K562 (cell line): ENCODE data around the gene GRPEL2. TPM values are rescaled to one million over a fixed set of nuclear protein-coding genes. Genes with fewer than 3 reads are reported as not detected.
A peak's percentile ranks its signal among the peaks of the same experiment; 100 is the strongest.

ENCODE experiments used
- ATAC-seq: fragments of 200-7000 bp; cut with Tn5 transposase; 3 replicates; pipeline ENCODE4 v1.9.1; 2020; ENCODE audit warnings: moderate library complexity
- BruUV-seq: library from RNA; stranded (reverse); fragments of 400-500 nt; replicated peaks from 2 replicates; lab custom pipeline; 2021; lab: Mats Ljungman, UMichigan
- CTCF ChIA-PET: fragments of 300-600 bp; formaldehyde crosslinking; extraction: SDS; loops from one replicate; lab custom pipeline; 2021; ENCODE audit warnings: low intra/inter-chr PET ratio; lab: Yijun Ruan, JAX
- POLR2A ChIA-PET: fragments of 300-600, 350-650 bp; sonication (Branson Sonifier 250); formaldehyde crosslinking; extraction: SDS; loops from one replicate; lab custom pipeline; 2021; ENCODE audit warnings: antibody characterized with exemption, inconsistent platforms; lab: Yijun Ruan, JAX
- DNase-seq, 4 experiments: peaks; one replicate each; pipeline versions ENCODE4 v3.0.0 to v3.0.0-alpha.2; 2011 to 2018; ENCODE audit warnings: low spot score in 3 of 4, mixed read lengths in 3 of 4; ENCODE audit errors: extremely low read depth in 1 of 4
- FAIRE-seq: peaks from 2 replicates; lab custom pipeline; 2011; peaks lifted over from hg19 to GRCh38; lab: Jason Lieb, UNC
- H2AFZ ChIP-seq: 2 replicates; pipeline ENCODE4 v1.6.0; 2011; ENCODE audit warnings: low read depth, low read length, control low read depth, inconsistent platforms
- H3K27ac ChIP-seq: fragments of 200-600 bp; 3 replicates; pipeline ENCODE4 v1.8.0; 2011; ENCODE audit warnings: low read depth, mild to moderate bottlenecking, control low read depth, inconsistent platforms, low read length, moderate library complexity, mixed read lengths; ENCODE audit errors: extremely low read depth
- H3K27me3 ChIP-seq, 2 experiments: fragments of 300-600 bp in 1 of 2; 2 replicates in 1 of 2; 3 replicates in 1 of 2; pipeline versions ENCODE4 v1.6.0 to v1.8.0; 2011; ENCODE audit warnings: inconsistent platforms in 2 of 2, low read length in 2 of 2, mild to moderate bottlenecking in 1 of 2, mixed read lengths in 1 of 2, moderate library complexity in 1 of 2; ENCODE audit not compliant: control insufficient read depth in 2 of 2, insufficient read depth in 2 of 2
- H3K36me3 ChIP-seq: fragments of 300-600 bp; 3 replicates; pipeline ENCODE4 v1.8.0; 2011; ENCODE audit warnings: mild to moderate bottlenecking, low read length, inconsistent platforms; ENCODE audit not compliant: control insufficient read depth, insufficient read depth
- H3K4me1 ChIP-seq, 2 experiments: fragments of 200-600 bp in 1 of 2; replicated peaks in 1 of 2; 2 replicates in 1 of 2; 3 replicates in 1 of 2; pipeline versions ENCODE4 v1.5.1 to v1.8.0; 2011; ENCODE audit warnings: inconsistent platforms in 2 of 2, low read length in 2 of 2, mild to moderate bottlenecking in 1 of 2, mixed read lengths in 1 of 2, moderate library complexity in 1 of 2; ENCODE audit not compliant: control insufficient read depth in 2 of 2, insufficient read depth in 2 of 2
- H3K4me2 ChIP-seq: 2 replicates; pipeline ENCODE4 v1.6.1; 2011; ENCODE audit warnings: low read length, control low read depth, inconsistent platforms, mixed read lengths; ENCODE audit not compliant: insufficient read depth
- H3K4me3 ChIP-seq: fragments of 200-600 bp; sonication (generic), shearing (Covaris generic); 2 replicates; pipeline ENCODE4 v1.5.1; 2016; ENCODE audit warnings: control low read depth, inconsistent platforms
- H3K79me2 ChIP-seq: fragments of 200-600 bp; 3 replicates; pipeline ENCODE4 v1.8.0; 2011; ENCODE audit warnings: low read length, inconsistent platforms; ENCODE audit not compliant: control insufficient read depth, insufficient read depth
- H3K9ac ChIP-seq, 2 experiments: 2 replicates each; pipeline versions ENCODE4 v1.6.0 to v1.6.1; 2011; ENCODE audit warnings: low read depth in 2 of 2, low read length in 2 of 2, control low read depth in 1 of 2, inconsistent platforms in 1 of 2, mild to moderate bottlenecking in 1 of 2, mixed read lengths in 1 of 2; ENCODE audit not compliant: insufficient read depth in 1 of 2
- H3K9me1 ChIP-seq: one replicate; pipeline ENCODE4 v1.6.0; 2011; ENCODE audit warnings: inconsistent platforms, mild to moderate bottlenecking, low read length, moderate library complexity; ENCODE audit not compliant: control insufficient read depth, insufficient read depth
- H3K9me3 ChIP-seq: replicated peaks from 2 replicates; pipeline ENCODE4 v1.5.1; 2011; ENCODE audit warnings: low read depth, low read length, inconsistent platforms; ENCODE audit not compliant: control insufficient read depth, insufficient read depth
- H4K20me1 ChIP-seq: replicated peaks from 2 replicates; pipeline ENCODE4 v1.6.1; 2011; ENCODE audit warnings: low read length, inconsistent platforms, mixed read lengths; ENCODE audit not compliant: control insufficient read depth, insufficient read depth
- ARID2 ChIP-seq: fragments of 450-650 bp; IDR thresholded peaks from 2 replicates; pipeline ENCODE4 v1.6.1; 2017; ENCODE audit warnings: antibody characterized with exemption, mild to moderate bottlenecking
- ATF1 ChIP-seq, 2 experiments: fragments of 450-650 bp in 1 of 2; IDR thresholded peaks; 2 replicates each; pipeline ENCODE4 v1.6.1; 2016; ENCODE audit warnings: missing compliant biosample characterization in 1 of 2, missing genetic modification characterization in 1 of 2
- CBFB ChIP-seq: sonication (generic); formaldehyde crosslinking; IDR thresholded peaks from 2 replicates; pipeline ENCODE4 v1.4.0; 2020; ENCODE audit warnings: mild to moderate bottlenecking, missing genetic modification reagents
- RAD21 ChIP-seq, 2 experiments: fragments of 250-450 bp in 1 of 2; fragments of 450-650 bp in 1 of 2; sonication (Bioruptor Pico) in 1 of 2; formaldehyde crosslinking in 1 of 2; IDR thresholded peaks in 1 of 2; conservative IDR thresholded peaks in 1 of 2; 2 replicates each; pipeline versions ENCODE4 v1.4.0 to v1.8.0; 2020 to 2022; ENCODE audit warnings: mild to moderate bottlenecking in 2 of 2, moderate library complexity in 1 of 2
- STAG1 ChIP-seq: sonication (generic); formaldehyde crosslinking; IDR thresholded peaks from 2 replicates; pipeline ENCODE4 v1.5.0; 2020; ENCODE audit warnings: missing genetic modification reagents, borderline replicate concordance
- TCF3 ChIP-seq: sonication (generic); formaldehyde crosslinking; IDR thresholded peaks from 2 replicates; pipeline ENCODE4 v1.4.0; 2020; ENCODE audit warnings: mild to moderate bottlenecking, missing genetic modification reagents
- ZFX ChIP-seq: sonication (generic); formaldehyde crosslinking; IDR thresholded peaks from 2 replicates; pipeline ENCODE4 v1.8.0; 2022; ENCODE audit warnings: mild to moderate bottlenecking, missing genetic modification reagents, moderate library complexity
- WGBS: fragments of 100-300 bp; shearing (Covaris generic); methylation state at CpG from one replicate; pipeline ENCODE4 v1.1.6; 2016; ENCODE audit warnings: low coverage, mixed read lengths; ENCODE audit not compliant: insufficient coverage; ENCODE audit errors: missing lambda C conversion rate; 5-methylcytosine and 5-hydroxymethylcytosine counted together
- in situ Hi-C: fragments of 300-500 bp; cut with MboI; formaldehyde crosslinking; loops from 4 replicates; pipeline ENCODE4 v1.15.0; 2018; ENCODE audit warnings: inconsistent platforms, mixed read lengths
- intact Hi-C: fragments of 100-400 bp; cut with micrococcal nuclease; formaldehyde crosslinking; loops from 2 replicates; pipeline ENCODE4 v1.14.2; 2022
- polyA plus RNA-seq, 8 experiments: library from polyadenylated mRNA; depleted of rRNA in 4 of 8; stranded (reverse) in 5 of 8; unstranded in 3 of 8; fragments of >200 nt; fragmentation: Nextera tagmentation in 2 of 8; fragmentation: Illumina TruSeq in 1 of 8; extraction: Ambion mirVana in 2 of 8; extraction: Trizol in 1 of 8; gene quantifications; 2 replicates each; pipeline versions ENCODE4 v1.2.1 to v1.2.3, GENCODE V29; 2011 to 2014; ENCODE audit warnings: inconsistent platforms in 1 of 8, missing spikeins in 1 of 8
- total RNA-seq, 7 experiments: library from RNA; depleted of rRNA in 6 of 7; stranded (reverse); fragments of >200 nt in 6 of 7; fragmentation: Illumina TruSeq in 2 of 7; extraction: Trizol in 2 of 7; gene quantifications; 2 replicates each; pipeline versions ENCODE4 v1.2.1 to v1.2.3, GENCODE V29; 2011 to 2021; ENCODE audit warnings: low replicate concordance in 1 of 7
- TF ChIP-seq, protein P1 (sequence below): fragments of 250-450 bp; sonication (Bioruptor Pico); IDR thresholded peaks from 2 replicates; pipeline ENCODE4 v1.4.0; 2020
- TF ChIP-seq, protein P2 (sequence below): fragments of 450-650 bp; formaldehyde crosslinking; IDR thresholded peaks from 2 replicates; pipeline ENCODE4 v1.4.0; 2020; ENCODE audit warnings: mild to moderate bottlenecking
- TF ChIP-seq, protein P3 (sequence below): fragments of 250-450 bp; sonication (Bioruptor Pico); IDR thresholded peaks from 2 replicates; pipeline ENCODE4 v1.8.0; 2021; ENCODE audit warnings: borderline replicate concordance, mild to moderate bottlenecking, moderate library complexity; ENCODE audit not compliant: poor library complexity, severe bottlenecking

GRPEL2 gene
- total and polyA plus RNA-seq, 9 of the 15 experiments (the other 6 are each of a cell fraction or from before 2014, with no cell fraction given) = 11.2 to 40.5 (median 25.8) TPM

DNA sequence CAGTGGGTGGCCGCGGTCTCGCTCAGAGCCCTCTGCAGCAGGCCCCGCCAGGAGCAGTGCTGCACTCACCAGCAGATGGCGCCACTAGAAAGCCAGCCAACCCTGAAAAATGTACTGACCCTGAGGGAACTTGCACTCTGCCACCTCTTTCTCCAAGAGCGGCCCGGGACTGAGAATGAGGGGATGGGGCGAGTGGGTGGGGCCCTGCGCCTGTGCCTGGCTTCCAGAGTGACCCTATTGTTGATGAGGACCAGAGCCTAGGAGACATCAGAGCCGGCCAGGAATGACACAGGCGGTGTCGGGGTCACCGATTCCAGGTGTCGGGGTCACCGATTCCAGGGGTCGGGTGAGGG, 36.7 kb downstream of the GRPEL2 start:
- intact Hi-C loops = loop anchor here (1.0 to 5.0 kb wide), 3 partner anchors 52 to 235 kb away; no protein-coding TSS in a partner anchor
- in situ Hi-C loops = no loop called here
- H3K4me1 ChIP-seq = peaks cover 3 to 25% of the 10 kb centered on the region in 2 experiments; a peak in 3 of 5 replicates
- DNase-seq = peak; percentile 81 to 85 (median 84)
- FAIRE-seq = peak; percentile 80
- H3K4me3 ChIP-seq = no peak overlapping the region
- ChIA-PET CTCF (interaction anchor here (0.6 to 2.5 kb wide), 7 partner anchors 9 to 471 kb away, joined by 3 to 20 read pairs (median 4); no protein-coding TSS in a partner anchor), POLR2A (interaction anchor here (1.1 kb wide), 2 partner anchors 9 to 14 kb away, joined by 3 to 4 read pairs; no protein-coding TSS in a partner anchor)
- H3K4me2 ChIP-seq = no peak overlapping the region
- H3K27me3 ChIP-seq = no peaks in the 10 kb centered on the region
- peak; percentile 97 for ATAC-seq
- peak overlapping the region; percentile 78; the same call in 1 of the 2 replicates for H2AFZ ChIP-seq
- no peak overlapping the region for H3K27ac ChIP-seq
- no peaks in the 10 kb centered on the region for H3K9me1 ChIP-seq
- H4K20me1 ChIP-seq = no peaks in the 10 kb centered on the region
- peak overlapping the region in 1 of 2 experiments; percentile 70; a peak in 1 of 4 replicates for H3K9ac ChIP-seq
- H3K79me2 ChIP-seq = no peaks in the 10 kb centered on the region
- no TSS peak for BruUV-seq
- no peaks in the 10 kb centered on the region for H3K36me3 ChIP-seq
- 38% methylated on average over 16 of the region's 16 CpGs for whole genome bisulfite sequencing
- no peaks in the 10 kb centered on the region for H3K9me3 ChIP-seq
- TF ChIP-seq, protein P1, sequence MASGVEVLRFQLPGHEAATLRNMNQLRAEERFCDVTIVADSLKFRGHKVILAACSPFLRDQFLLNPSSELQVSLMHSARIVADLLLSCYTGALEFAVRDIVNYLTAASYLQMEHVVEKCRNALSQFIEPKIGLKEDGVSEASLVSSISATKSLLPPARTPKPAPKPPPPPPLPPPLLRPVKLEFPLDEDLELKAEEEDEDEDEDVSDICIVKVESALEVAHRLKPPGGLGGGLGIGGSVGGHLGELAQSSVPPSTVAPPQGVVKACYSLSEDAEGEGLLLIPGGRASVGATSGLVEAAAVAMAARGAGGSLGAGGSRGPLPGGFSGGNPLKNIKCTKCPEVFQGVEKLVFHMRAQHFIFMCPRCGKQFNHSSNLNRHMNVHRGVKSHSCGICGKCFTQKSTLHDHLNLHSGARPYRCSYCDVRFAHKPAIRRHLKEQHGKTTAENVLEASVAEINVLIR = no peak
- 0 out of 2 replicates have a peak, but pooled peaks have one; percentile 15 for TF ChIP-seq TCF3 (CRISPR knock-in tag)
- TF ChIP-seq RAD21 (CRISPR knock-in tag; conservative IDR thresholded peaks at IDR 0.05 in 1 of 2, IDR thresholded peaks at IDR 0.05 in 1 of 2) = peak; percentile 88 to 95
- TF ChIP-seq STAG1 (CRISPR knock-in tag) = peak; percentile 75
- TF ChIP-seq, protein P2, sequence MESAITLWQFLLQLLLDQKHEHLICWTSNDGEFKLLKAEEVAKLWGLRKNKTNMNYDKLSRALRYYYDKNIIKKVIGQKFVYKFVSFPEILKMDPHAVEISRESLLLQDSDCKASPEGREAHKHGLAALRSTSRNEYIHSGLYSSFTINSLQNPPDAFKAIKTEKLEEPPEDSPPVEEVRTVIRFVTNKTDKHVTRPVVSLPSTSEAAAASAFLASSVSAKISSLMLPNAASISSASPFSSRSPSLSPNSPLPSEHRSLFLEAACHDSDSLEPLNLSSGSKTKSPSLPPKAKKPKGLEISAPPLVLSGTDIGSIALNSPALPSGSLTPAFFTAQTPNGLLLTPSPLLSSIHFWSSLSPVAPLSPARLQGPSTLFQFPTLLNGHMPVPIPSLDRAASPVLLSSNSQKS (CRISPR knock-in tag) = no peak
- TF ChIP-seq, protein P3, sequence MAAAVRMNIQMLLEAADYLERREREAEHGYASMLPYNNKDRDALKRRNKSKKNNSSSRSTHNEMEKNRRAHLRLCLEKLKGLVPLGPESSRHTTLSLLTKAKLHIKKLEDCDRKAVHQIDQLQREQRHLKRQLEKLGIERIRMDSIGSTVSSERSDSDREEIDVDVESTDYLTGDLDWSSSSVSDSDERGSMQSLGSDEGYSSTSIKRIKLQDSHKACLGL (CRISPR knock-in tag) = no peak
- TF ChIP-seq ARID2 = peak; percentile 82
- no peak for TF ChIP-seq ATF1 (CRISPR knock-in tag; IDR thresholded peaks at IDR 0.05)
- TF ChIP-seq ATF1 (tag; IDR thresholded peaks at IDR 0.05) = no peak
- 0 out of 2 replicates have a peak, but pooled peaks have one; percentile 27 for TF ChIP-seq CBFB (CRISPR knock-in tag)
- 0 out of 2 replicates have a peak, but pooled peaks have one; percentile 40 for TF ChIP-seq ZFX (CRISPR knock-in tag)
